AG04450 (cell line): ENCODE results near the gene PIP5K1C. TPM values are rescaled to one million over a fixed set of nuclear protein-coding genes. Genes with fewer than 3 reads are reported as not detected.

Source experiments
- CTCF ChIA-PET: fragments of 300-600, 350-600 bp; formaldehyde crosslinking; extraction: SDS; loops from one replicate; lab custom pipeline; 2022; ENCODE audit warnings: antibody characterized with exemption, inconsistent platforms; lab: Charles Lee
- POLR2A ChIA-PET: fragments of 350-600 bp; formaldehyde crosslinking; extraction: SDS; loops from one replicate; lab custom pipeline; 2021; ENCODE audit warnings: antibody characterized with exemption, inconsistent platforms; lab: Yijun Ruan, JAX
- DNase-seq: peaks from one replicate; pipeline ENCODE4 v3.0.0-alpha.2; 2011; ENCODE audit warnings: low read depth, low spot score
- H3K27ac ChIP-seq: one replicate; pipeline ENCODE4 v1.5.1; 2012; ENCODE audit warnings: low read depth, low read length, control low read depth
- H3K27me3 ChIP-seq: one replicate; pipeline ENCODE4 v1.6.0; 2012; ENCODE audit warnings: low read length; ENCODE audit not compliant: control insufficient read depth, insufficient read depth
- H3K4me3 ChIP-seq: 2 replicates; pipeline ENCODE4 v1.5.1; 2011; ENCODE audit warnings: mild to moderate bottlenecking, low read depth, low read length, control low read depth
- H3K9me3 ChIP-seq: 2 replicates; pipeline ENCODE4 v1.5.1; 2012; ENCODE audit warnings: low read length; ENCODE audit not compliant: control insufficient read depth, insufficient read depth
- CTCF ChIP-seq: IDR thresholded peaks from 2 replicates; pipeline ENCODE4 v1.5.1; 2011; ENCODE audit warnings: low read depth, low read length, control low read depth, inconsistent platforms
- polyA plus RNA-seq: library from polyadenylated mRNA; depleted of rRNA; stranded (reverse); fragments of >200 nt; gene quantifications from 2 replicates; pipeline ENCODE4 v1.2.3, GENCODE V29; 2011

PIP5K1C gene
- polyA plus RNA-seq, 1 experiment = 10.3 TPM

GRCh38 chr19:3671680-3672574, 28.3 kb downstream of the PIP5K1C start:
- no peak for DNase-seq
- Histone ChIP-seq H3K4me3 (no peak overlapping the region), H3K9me3 (peaks cover 13% of the 10 kb centered on the region; the same call in 1 of the 2 replicates), H3K27me3 (no peaks in the 10 kb centered on the region), H3K27ac (peak overlapping the region; percentile 90)
- ChIA-PET CTCF (interaction anchor here (1.1 to 1.5 kb wide), 3 partner anchors 29 to 468 kb away, joined by 3 to 6 read pairs (median 4); no protein-coding TSS in a partner anchor), POLR2A (interaction anchor here (0.6 kb wide), 1 partner anchor 12 kb away, joined by 5 read pairs; no protein-coding TSS in a partner anchor)
- peak; percentile 22; the same call in 1 of the 2 replicates for TF ChIP-seq CTCF

- peak; percentile 13 for DNase-seq
- POLR2A ChIA-PET = interaction anchor here (0.6 kb wide), 1 partner anchor 11 kb away, joined by 5 read pairs; no protein-coding TSS in a partner anchor
- peak overlapping the region; percentile 90 for H3K27ac ChIP-seq
- H3K9me3 ChIP-seq = peaks cover 13% of the 10 kb centered on the region; the same call in 1 of the 2 replicates
- TF ChIP-seq CTCF = no peak
- H3K27me3 ChIP-seq = no peaks in the 10 kb centered on the region
- H3K4me3 ChIP-seq = peak overlapping the region; percentile 29
- CTCF ChIA-PET = interaction anchor here (1.1 to 1.5 kb wide), 3 partner anchors 30 to 469 kb away, joined by 3 to 6 read pairs (median 4); no protein-coding TSS in a partner anchor
Measured at GRCh38 chr19:3670796-3671679, 29.2 kb downstream of the PIP5K1C start.

- Histone ChIP-seq H3K4me3 (peak overlapping the region; percentile 29), H3K27ac (peak overlapping the region; percentile 90), H3K9me3 (peaks cover 13% of the 10 kb centered on the region; the same call in 1 of the 2 replicates), H3K27me3 (no peaks in the 10 kb centered on the region)
- ChIA-PET CTCF (interaction anchor here (1.1 kb wide), 1 partner anchor 470 kb away, joined by 3 read pairs; no protein-coding TSS in a partner anchor), POLR2A (no interaction called here)
- no peak for TF ChIP-seq CTCF
- peak; percentile 73 for DNase-seq
Measured at GRCh38 chr19:3669947-3670795, 30.1 kb downstream of the PIP5K1C start.

- TF ChIP-seq CTCF = no peak
- Histone ChIP-seq H3K27me3 (no peaks in the 10 kb centered on the region), H3K27ac (no peak overlapping the region), H3K4me3 (no peak overlapping the region), H3K9me3 (peaks cover 12% of the 10 kb centered on the region; the same call in 1 of the 2 replicates)
- CTCF ChIA-PET = interaction anchor here (1.0 kb wide), 1 partner anchor 38 kb away, joined by 3 read pairs; no protein-coding TSS in a partner anchor
- POLR2A ChIA-PET = no interaction called here
- no peak for DNase-seq
Measured at GRCh38 chr19:3669082-3669946, 31.0 kb downstream of the PIP5K1C start.
